LNCaP clone FGC (cell line): ENCODE measurements around the gene HES5.

Experiments
- DNase-seq: peaks from one replicate; pipeline ENCODE4 v3.0.0-alpha.2; 2011; ENCODE audit warnings: low read depth
- H3K4me3 ChIP-seq: 2 replicates; pipeline ENCODE4 v1.5.1; 2011; ENCODE audit warnings: mild to moderate bottlenecking, low read depth, low read length, control low read depth
- TF ChIP-seq, protein P1 (sequence below): IDR thresholded peaks from 2 replicates; pipeline ENCODE4 v1.5.1; 2012; ENCODE audit warnings: mild to moderate bottlenecking; ENCODE audit not compliant: control insufficient read depth, insufficient read depth; ENCODE audit errors: extremely low read depth

HES5 gene

GRCh38 chr1:2547210-2548067 lies 17.4 kb upstream of the HES5 start:
- no peak for DNase-seq
- TF ChIP-seq, protein P1, sequence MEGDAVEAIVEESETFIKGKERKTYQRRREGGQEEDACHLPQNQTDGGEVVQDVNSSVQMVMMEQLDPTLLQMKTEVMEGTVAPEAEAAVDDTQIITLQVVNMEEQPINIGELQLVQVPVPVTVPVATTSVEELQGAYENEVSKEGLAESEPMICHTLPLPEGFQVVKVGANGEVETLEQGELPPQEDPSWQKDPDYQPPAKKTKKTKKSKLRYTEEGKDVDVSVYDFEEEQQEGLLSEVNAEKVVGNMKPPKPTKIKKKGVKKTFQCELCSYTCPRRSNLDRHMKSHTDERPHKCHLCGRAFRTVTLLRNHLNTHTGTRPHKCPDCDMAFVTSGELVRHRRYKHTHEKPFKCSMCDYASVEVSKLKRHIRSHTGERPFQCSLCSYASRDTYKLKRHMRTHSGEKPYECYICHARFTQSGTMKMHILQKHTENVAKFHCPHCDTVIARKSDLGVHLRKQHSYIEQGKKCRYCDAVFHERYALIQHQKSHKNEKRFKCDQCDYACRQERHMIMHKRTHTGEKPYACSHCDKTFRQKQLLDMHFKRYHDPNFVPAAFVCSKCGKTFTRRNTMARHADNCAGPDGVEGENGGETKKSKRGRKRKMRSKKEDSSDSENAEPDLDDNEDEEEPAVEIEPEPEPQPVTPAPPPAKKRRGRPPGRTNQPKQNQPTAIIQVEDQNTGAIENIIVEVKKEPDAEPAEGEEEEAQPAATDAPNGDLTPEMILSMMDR: no peak
- peak overlapping the region; percentile 70 for H3K4me3 ChIP-seq

- H3K4me3 ChIP-seq: peak overlapping the region; percentile 70
- TF ChIP-seq, protein P1: no peak
- peak; percentile 83 for DNase-seq
Observed at GRCh38 chr1:2546515-2547209, 16.6 kb upstream of the HES5 start.

GRCh38 chr1:2545754-2546514 lies 15.9 kb upstream of the HES5 start:
- H3K4me3 ChIP-seq: peak overlapping the region; percentile 70
- TF ChIP-seq, protein P1: no peak
- DNase-seq: peak; percentile 88

GRCh38 chr1:2544875-2545640 lies 15.0 kb upstream of the HES5 start:
- DNase-seq: no peak
- H3K4me3 ChIP-seq: peak overlapping the region; percentile 52
- TF ChIP-seq, protein P1: no peak

DNA sequence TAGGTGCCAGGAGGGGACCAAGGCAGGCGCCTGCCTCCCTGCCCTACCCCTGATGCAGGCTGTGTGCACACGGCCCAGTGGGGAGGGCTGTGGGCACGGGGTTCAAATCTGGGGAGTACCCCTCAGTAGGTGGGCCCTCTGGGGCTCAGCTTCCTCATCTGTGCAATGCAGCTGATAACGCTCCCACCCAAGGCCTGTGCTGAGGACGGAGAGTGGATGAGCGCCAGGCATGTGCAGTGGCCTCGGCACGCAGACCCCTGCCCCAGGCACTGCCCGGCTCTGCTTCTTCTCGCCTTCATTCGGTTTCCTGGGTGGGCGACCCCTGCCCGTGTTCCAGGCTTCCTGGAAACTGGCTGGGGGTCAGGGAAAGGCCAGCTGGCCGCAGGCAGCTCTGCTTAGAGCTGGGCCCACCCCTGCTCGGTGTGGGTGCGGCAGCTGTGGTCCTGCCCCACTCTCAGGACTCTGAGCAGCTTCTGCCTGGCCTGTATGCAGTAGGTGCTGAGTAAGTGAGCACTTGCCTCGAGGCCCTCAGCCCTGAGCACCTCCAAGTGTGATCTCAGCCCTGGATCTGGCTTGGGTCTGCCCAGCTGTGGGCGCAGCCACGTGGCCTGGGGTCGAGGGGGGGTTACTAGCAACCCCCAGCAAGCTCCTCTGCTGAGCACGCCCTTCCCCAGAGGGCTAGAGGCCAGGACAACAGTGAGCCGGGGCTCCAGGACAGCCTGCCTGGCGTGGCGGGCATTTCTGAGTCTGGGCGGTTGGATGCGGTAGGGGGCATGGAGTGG lies 14.2 kb upstream of the HES5 start:
- no peak for DNase-seq
- H3K4me3 ChIP-seq: no peak overlapping the region
- TF ChIP-seq, protein P1: no peak
